Natural killer cell (primary cell): Measurements from ENCODE around the gene ABCG4. TPM values are rescaled to one million over a fixed set of nuclear protein-coding genes. Genes with fewer than 3 reads are reported as not detected.

Experiments
- ATAC-seq, 3 donors: fragments of 150-1000 bp in 2 of 3; fragments of 200-7000 bp in 1 of 3; cut with Tn5 transposase; 1 replicate in 1 of 3; 2 replicates in 2 of 3; pipeline ENCODE4 v1.10.0; 2021; ENCODE audit warnings: mild to moderate bottlenecking in 2 of 3, moderate library complexity in 2 of 3
- DNase-seq, 2 donors: peaks; one replicate each; pipeline versions ENCODE4 v3.0.0 to v3.0.0-alpha.2; 2013 to 2021; ENCODE audit warnings: mixed read lengths in 1 of 2
- H3K27ac ChIP-seq: one replicate; pipeline ENCODE4 v1.5.1; 2013; ENCODE audit warnings: mild to moderate bottlenecking, low read length
- H3K27me3 ChIP-seq: one replicate; pipeline ENCODE4 v1.6.1; 2013; ENCODE audit warnings: low read length; ENCODE audit not compliant: control insufficient read depth, insufficient read depth
- H3K36me3 ChIP-seq: one replicate; pipeline ENCODE4 v1.6.1; 2013; ENCODE audit warnings: low read length; ENCODE audit not compliant: control insufficient read depth, insufficient read depth
- H3K4me1 ChIP-seq: one replicate; pipeline ENCODE4 v1.6.1; 2013; ENCODE audit warnings: low read length; ENCODE audit not compliant: control insufficient read depth, insufficient read depth
- H3K4me3 ChIP-seq: one replicate; pipeline ENCODE4 v1.5.1; 2013; ENCODE audit warnings: low read length
- H3K9me3 ChIP-seq: one replicate; pipeline ENCODE4 v1.6.1; 2013; ENCODE audit warnings: low read length; ENCODE audit not compliant: control insufficient read depth, insufficient read depth
- H3K27ac Mint-ChIP-seq, 2 donors: one replicate each; pipeline ENCODE4 v1.8.0; 2022; ENCODE audit warnings: mild to moderate bottlenecking in 2 of 2, mixed read lengths in 2 of 2, moderate library complexity in 1 of 2
- H3K27me3 Mint-ChIP-seq, 2 donors: one replicate each; pipeline ENCODE4 v1.8.0; 2022; ENCODE audit warnings: low read depth in 2 of 2, mixed read lengths in 2 of 2
- H3K36me3 Mint-ChIP-seq: one replicate; pipeline ENCODE4 v1.8.0; 2022; ENCODE audit warnings: mixed read lengths
- H3K4me1 Mint-ChIP-seq, 2 donors: one replicate each; pipeline ENCODE4 v1.8.0; 2022; ENCODE audit warnings: mixed read lengths in 2 of 2
- H3K4me3 Mint-ChIP-seq: one replicate; pipeline ENCODE4 v1.8.0; 2022; ENCODE audit warnings: mild to moderate bottlenecking, moderate library complexity, mixed read lengths
- H3K9me3 Mint-ChIP-seq, 2 donors: one replicate each; pipeline ENCODE4 v1.8.0; 2022; ENCODE audit warnings: mixed read lengths in 2 of 2
- CTCF ChIP-seq: fragments of 200-600 bp; IDR thresholded peaks from one replicate; pipeline ENCODE4 v1.8.0; 2022; ENCODE audit warnings: antibody characterized with exemption
- WGBS: methylation state at CpG from one replicate; pipeline ENCODE4 v1.1.7; 2013; ENCODE audit warnings: missing lambda C conversion rate; ENCODE audit not compliant: insufficient coverage; 5-methylcytosine and 5-hydroxymethylcytosine counted together
- intact Hi-C: fragments of 100-400 bp; cut with micrococcal nuclease; formaldehyde crosslinking; loops from one replicate; pipeline ENCODE4 v1.14.2; 2022
- total RNA-seq, 4 donors: library from RNA; stranded (reverse); fragments of 120-200 nt in 1 of 4; gene quantifications; one replicate each; pipeline versions ENCODE4 v1.2.3 to v1.2.4, GENCODE V29; 2013 to 2022

Gene ABCG4
- under 1 TPM in 1 of 3 donors, not detected in 2; 0.09 TPM for total RNA-seq
- total RNA-seq (2013) = not detected

GRCh38 chr11:119149018-119149785 lies at the start of gene ABCG4:
Gene ABCG4 (plus strand): TSS chr11:119149052. CDS start chr11:119149966, 914 bp downstream.
- Histone ChIP-seq H3K9me3 (no peaks in the 10 kb centered on the region), H3K4me3 (peak within 1 kb of the TSS; percentile 31), H3K27ac (no peak within 1 kb of the TSS), H3K27me3 (peaks cover 23% of the 10 kb centered on the region), H3K4me1 (peaks cover 13% of the 10 kb centered on the region), H3K36me3 (no peaks in the 10 kb centered on the region)
- Mint-ChIP-seq H3K4me3 (peak within 1 kb of the TSS; percentile 75), H3K4me1 (peaks cover 0 to 16% of the 10 kb centered on the region in 2 donors), H3K36me3 (no peaks in the 10 kb centered on the region), H3K27me3 (peaks cover 52 to 65% of the 10 kb centered on the region in 2 donors), H3K27ac (no peak within 1 kb of the TSS), H3K9me3 (no peaks in the 10 kb centered on the region)
- DNase-seq = peak in 1 of 2 donors; percentile 42
- WGBS = 1% methylated on average over 71 of the region's 73 CpGs
- intact Hi-C loops = no loop called here
- TF ChIP-seq CTCF = no peak
- peak; percentile 33 to 54 (median 53) for ATAC-seq

GRCh38 chr11:119099711-119100110 lies 49.1 kb upstream of the ABCG4 start:
- H3K27me3 Mint-ChIP-seq = no peaks in the 10 kb centered on the region
- H3K4me1 Mint-ChIP-seq = peaks cover 39% of the 10 kb centered on the region in 2 donors
- DNase-seq (no peak), ATAC-seq (no peak)
- Histone ChIP-seq H3K27ac (no peak overlapping the region), H3K36me3 (peaks cover 17% of the 10 kb centered on the region), H3K4me3 (no peak overlapping the region), H3K27me3 (no peaks in the 10 kb centered on the region), H3K9me3 (no peaks in the 10 kb centered on the region), H3K4me1 (peaks cover 30% of the 10 kb centered on the region)
- H3K9me3 Mint-ChIP-seq = no peaks in the 10 kb centered on the region
- peak overlapping the region; percentile 96 for H3K4me3 Mint-ChIP-seq
- H3K36me3 Mint-ChIP-seq = peaks cover 7% of the 10 kb centered on the region
- WGBS = 51% methylated on average over 6 of the region's 6 CpGs
- no peak overlapping the region for H3K27ac Mint-ChIP-seq
- TF ChIP-seq CTCF = no peak
- intact Hi-C loops = loop anchor here (2.0 to 5.0 kb wide), 2 partner anchors 15 to 82 kb away; partner anchors contain the start of genes HMBS, RPS25 and TRAPPC4

- DNase-seq (peak in 1 of 2 donors; percentile 33), ATAC-seq (no peak)
- Mint-ChIP-seq H3K9me3 (no peaks in the 10 kb centered on the region), H3K36me3 (peaks cover 7% of the 10 kb centered on the region), H3K4me3 (peak overlapping the region; percentile 96), H3K27me3 (no peaks in the 10 kb centered on the region), H3K27ac (peak overlapping the region; percentile 61 to 94), H3K4me1 (peaks cover 32 to 34% of the 10 kb centered on the region in 2 donors)
- intact Hi-C loops = loop anchor here (2.0 to 5.0 kb wide), 2 partner anchors 16 to 83 kb away; partner anchors contain the start of genes HMBS, RPS25 and TRAPPC4
- Histone ChIP-seq H3K27ac (no peak overlapping the region), H3K36me3 (peaks cover 17% of the 10 kb centered on the region), H3K9me3 (no peaks in the 10 kb centered on the region), H3K27me3 (no peaks in the 10 kb centered on the region), H3K4me1 (peaks cover 30% of the 10 kb centered on the region), H3K4me3 (no peak overlapping the region)
- TF ChIP-seq CTCF = no peak
- 67% methylated on average over 11 of the region's 11 CpGs for WGBS
Observed at GRCh38 chr11:119100246-119100970, 48.4 kb upstream of the ABCG4 start.
